Gastroesophageal sphincter (tissue), 4 donors: ENCODE measurements around the gene LRAT. TPM values are rescaled to one million over a fixed set of nuclear protein-coding genes. Genes with fewer than 3 reads are reported as not detected.

Experiments used
- ATAC-seq: fragments of 150-250 bp; one replicate; pipeline ENCODE4 v1.9.1; 2016; ENCODE audit warnings: mild to moderate bottlenecking, moderate library complexity
- H3K27ac ChIP-seq, 4 donors: fragments of 200-600 bp; sonication (generic) in 3 of 4; 1 replicate in 3 of 4; 2 replicates in 1 of 4; pipeline ENCODE4 v1.5.1; 2016 to 2019
- H3K27me3 ChIP-seq: fragments of 200-600 bp; sonication (generic); one replicate; pipeline ENCODE4 v1.5.1; 2019
- H3K36me3 ChIP-seq, 2 donors: fragments of 200-600 bp; sonication (generic); one replicate each; pipeline ENCODE4 v1.5.1; 2019; ENCODE audit warnings: control low read depth in 1 of 2
- H3K4me1 ChIP-seq, 3 donors: fragments of 200-600 bp; sonication (generic); 1 replicate in 2 of 3; 2 replicates in 1 of 3; pipeline ENCODE4 v1.5.1; 2016 to 2019; ENCODE audit warnings: control low read depth in 2 of 3
- H3K4me3 ChIP-seq, 2 donors: fragments of 200-600 bp; sonication (generic); one replicate each; pipeline ENCODE4 v1.5.1; 2019; ENCODE audit warnings: mild to moderate bottlenecking in 1 of 2, moderate library complexity in 1 of 2
- H3K9me3 ChIP-seq, 3 donors: fragments of 200-600 bp; sonication (generic); one replicate each; pipeline ENCODE4 v1.5.1; 2017 to 2019; ENCODE audit warnings: control low read depth in 2 of 3
- EP300 ChIP-seq: sonication (generic); formaldehyde crosslinking; IDR thresholded peaks from one replicate; pipeline ENCODE4 v1.6.1; 2017; ENCODE audit warnings: antibody characterized with exemption, mild to moderate bottlenecking
- POLR2A ChIP-seq, 2 donors: fragments of 450-650 bp; IDR thresholded peaks; one replicate each; pipeline ENCODE4 v1.6.1; 2017; ENCODE audit warnings: antibody characterized with exemption in 2 of 2, mild to moderate bottlenecking in 2 of 2, moderate library complexity in 1 of 2
- POLR2AphosphoS5 ChIP-seq: sonication (generic); formaldehyde crosslinking; IDR thresholded peaks from one replicate; pipeline ENCODE4 v1.6.1; 2017; ENCODE audit warnings: antibody characterized with exemption
- WGBS, 2 donors: methylation state at CpG; one replicate each; pipeline ENCODE4 v1.1.5; 2018; ENCODE audit warnings: low coverage in 1 of 2; 5-methylcytosine and 5-hydroxymethylcytosine counted together
- small RNA-seq, 4 donors: library from RNA; depleted of rRNA; stranded (forward); fragments of <200 nt; gene quantifications; one replicate each; pipeline ENCODE3, GENCODE V24; 2016
- total RNA-seq, 4 donors: library from RNA; depleted of rRNA; stranded (reverse); fragments of >200 nt; gene quantifications; one replicate each; pipeline ENCODE4 v1.1.0, GENCODE V29; 2016
- TF ChIP-seq, protein P1 (sequence below), 4 experiments: fragments of 200-600 bp in 2 of 4; fragments of 450-650 bp in 2 of 4; sonication (generic) in 1 of 4; IDR thresholded peaks; one replicate each; pipeline ENCODE4 v1.5.1; 2017 to 2019; ENCODE audit warnings: antibody characterized with exemption in 4 of 4, mild to moderate bottlenecking in 2 of 4, moderate library complexity in 2 of 4

Gene LRAT
- total RNA-seq, 4 donors from 2014 or later: 0.30 to 0.40 TPM; not detected in 2

DNA sequence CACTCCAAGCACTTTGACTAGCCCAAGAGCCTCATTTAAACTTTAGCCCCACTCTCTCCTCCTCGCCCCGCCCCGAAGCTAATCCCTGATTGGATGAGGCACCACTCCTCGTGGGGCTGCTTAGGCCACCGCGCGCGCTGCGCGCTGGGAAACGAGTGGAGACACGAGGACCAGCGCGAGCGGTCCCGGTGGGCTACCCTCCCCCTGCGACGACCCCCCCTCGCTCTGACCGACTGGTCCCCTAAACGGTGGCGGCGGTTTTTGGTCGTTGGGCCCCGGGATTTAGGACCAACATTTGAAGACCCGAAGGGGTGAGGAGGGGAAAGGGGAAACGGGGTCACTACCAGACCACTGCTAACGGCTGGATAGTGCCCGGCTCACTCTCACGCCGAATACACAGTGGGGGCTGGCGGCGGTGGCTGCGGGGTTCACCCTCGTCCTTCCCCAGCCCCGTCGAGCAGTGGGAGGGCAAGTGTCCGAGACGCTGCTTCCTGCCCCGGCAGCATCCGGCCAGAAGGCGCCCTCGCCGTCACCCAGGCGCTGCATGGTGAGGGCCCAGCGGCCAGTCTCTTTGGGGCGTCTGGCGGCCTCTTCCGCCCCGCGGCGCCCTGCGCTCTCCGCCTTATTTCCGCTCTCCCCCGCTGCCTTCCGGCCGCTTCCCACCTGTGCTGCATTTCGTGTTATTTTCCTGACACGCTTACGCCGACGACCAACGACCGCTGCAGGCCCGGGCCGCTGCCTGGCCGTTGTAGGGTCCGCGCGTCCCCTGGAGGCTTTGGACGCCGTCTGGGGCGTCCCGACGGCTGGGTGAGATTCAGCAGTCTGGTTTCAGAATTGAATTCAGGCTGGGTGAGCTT is 37.6 kb downstream of the LRAT start, which contains the start of gene RBM46:
Gene RBM46, plus strand, starts transcription at position 147 of the 857 bp plus-strand sequence. CDS start 15,481 bp downstream, outside the sequence.
- no peak for ATAC-seq

DNA sequence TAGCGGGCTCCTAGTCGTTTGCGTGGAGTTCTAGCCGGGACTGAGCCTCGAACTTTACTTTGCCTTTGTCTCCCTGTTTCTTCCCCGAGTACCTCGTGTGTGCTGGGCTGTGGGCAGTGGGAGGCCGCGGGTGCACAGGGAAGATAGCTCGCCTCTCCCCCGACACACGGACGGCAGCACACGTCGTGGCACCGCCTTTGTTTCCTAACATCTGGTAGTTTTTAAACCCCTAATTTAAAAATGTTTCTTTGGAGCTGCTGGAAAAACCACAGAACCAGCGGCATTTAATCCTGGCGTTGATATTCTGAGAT is 38.1 kb downstream of the LRAT start:
- H3K27me3 ChIP-seq: peaks cover 21% of the 10 kb centered on the region
- H3K4me1 ChIP-seq: no peaks in the 10 kb centered on the region
- WGBS, 2 donors: 70 to 86% methylated on average over 11 of the region's 18 CpGs
- H3K9me3 ChIP-seq: no peaks in the 10 kb centered on the region
- H3K27ac ChIP-seq: no peak overlapping the region
- no peak for ATAC-seq
- H3K4me3 ChIP-seq: no peak overlapping the region
- no peaks in the 10 kb centered on the region for H3K36me3 ChIP-seq
- TF ChIP-seq POLR2A (IDR thresholded peaks at IDR 0.05) (no peak), POLR2AphosphoS5 (no peak), EP300 (no peak)
- TF ChIP-seq, protein P1, sequence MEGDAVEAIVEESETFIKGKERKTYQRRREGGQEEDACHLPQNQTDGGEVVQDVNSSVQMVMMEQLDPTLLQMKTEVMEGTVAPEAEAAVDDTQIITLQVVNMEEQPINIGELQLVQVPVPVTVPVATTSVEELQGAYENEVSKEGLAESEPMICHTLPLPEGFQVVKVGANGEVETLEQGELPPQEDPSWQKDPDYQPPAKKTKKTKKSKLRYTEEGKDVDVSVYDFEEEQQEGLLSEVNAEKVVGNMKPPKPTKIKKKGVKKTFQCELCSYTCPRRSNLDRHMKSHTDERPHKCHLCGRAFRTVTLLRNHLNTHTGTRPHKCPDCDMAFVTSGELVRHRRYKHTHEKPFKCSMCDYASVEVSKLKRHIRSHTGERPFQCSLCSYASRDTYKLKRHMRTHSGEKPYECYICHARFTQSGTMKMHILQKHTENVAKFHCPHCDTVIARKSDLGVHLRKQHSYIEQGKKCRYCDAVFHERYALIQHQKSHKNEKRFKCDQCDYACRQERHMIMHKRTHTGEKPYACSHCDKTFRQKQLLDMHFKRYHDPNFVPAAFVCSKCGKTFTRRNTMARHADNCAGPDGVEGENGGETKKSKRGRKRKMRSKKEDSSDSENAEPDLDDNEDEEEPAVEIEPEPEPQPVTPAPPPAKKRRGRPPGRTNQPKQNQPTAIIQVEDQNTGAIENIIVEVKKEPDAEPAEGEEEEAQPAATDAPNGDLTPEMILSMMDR (IDR thresholded peaks at IDR 0.05): no peak

More for the DNA sequence above, 37.6 kb downstream of the LRAT start, which contains the start of gene RBM46:
- WGBS, 2 donors: 54% methylated on average over 7 of the region's 76 CpGs; no CpG with 5 or more reads in 1 of the 2 donors
- Histone ChIP-seq H3K9me3 (no peaks in the 10 kb centered on the region), H3K4me1 (no peaks in the 10 kb centered on the region), H3K36me3 (no peaks in the 10 kb centered on the region), H3K27ac (no peak within 1 kb of the TSS), H3K4me3 (no peak within 1 kb of the TSS), H3K27me3 (peaks cover 21% of the 10 kb centered on the region)
- TF ChIP-seq, protein P1 (IDR thresholded peaks at IDR 0.05): no peak
- TF ChIP-seq EP300: no peak

Small RNAs within 50 kb of the gene (small RNA-seq; reads per million reads assigned to genes)
- gene NDUFB2P1 (0 reads per million in 4 donors), gene RNU2-44P (0 to 0.27 (median 0) reads per million in 4 donors), gene RNU2-66P (0 reads per million in 4 donors)

Other genes with a start within 250 kb of the LRAT start
- 10 to 100 TPM; 41.4 to 54.0 (median 45.7) TPM for gene PLRG1, start 193.6 kb upstream of the LRAT start, total RNA-seq
- 1 to 10 TPM in 1 of 4 donors, not detected in 3; 1.7 TPM for gene FGB, start 181.0 kb upstream of the LRAT start, total RNA-seq
- gene FGA, start 153.3 kb upstream of the LRAT start, total RNA-seq: under 1 TPM in 1 of 4 donors, not detected in 3; 0.12 TPM
- gene FGG, start 131.3 kb upstream of the LRAT start, total RNA-seq: not detected
- gene RBM46, start 37.3 kb downstream of the LRAT start, total RNA-seq: under 1 TPM in 1 of 4 donors, not detected in 3; 0.08 TPM